HG02623 (cell line): ENCODE data around the gene CLDN34.

Source experiments
- ATAC-seq: cut with Tn5 transposase; IDR thresholded peaks from one replicate; pipeline ENCODE4 v1.9.1; 2021; ENCODE audit warnings: moderate library complexity; ENCODE audit not compliant: unreplicated experiment

CLDN34 gene

DNA sequence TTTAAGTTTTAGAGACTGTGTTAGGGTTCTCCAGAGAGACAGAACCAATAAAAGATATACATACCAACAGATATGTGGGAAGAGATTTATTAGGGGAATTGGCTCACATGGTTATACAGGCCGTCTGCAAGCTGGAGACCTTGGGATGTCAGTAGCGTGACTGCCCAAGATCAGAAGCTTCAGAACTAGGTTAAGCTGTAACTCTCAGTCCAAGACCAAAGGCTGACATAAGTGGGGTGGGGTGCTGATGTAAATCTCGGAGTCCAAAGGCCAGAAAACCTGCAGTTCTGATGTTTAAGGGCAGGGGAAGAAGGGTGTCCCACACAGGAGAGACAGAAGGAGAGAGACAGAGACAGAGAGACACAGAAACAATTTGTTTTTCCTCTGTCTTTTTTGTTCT lies 10.5 kb downstream of the CLDN34 start:
- no peak for ATAC-seq

DNA sequence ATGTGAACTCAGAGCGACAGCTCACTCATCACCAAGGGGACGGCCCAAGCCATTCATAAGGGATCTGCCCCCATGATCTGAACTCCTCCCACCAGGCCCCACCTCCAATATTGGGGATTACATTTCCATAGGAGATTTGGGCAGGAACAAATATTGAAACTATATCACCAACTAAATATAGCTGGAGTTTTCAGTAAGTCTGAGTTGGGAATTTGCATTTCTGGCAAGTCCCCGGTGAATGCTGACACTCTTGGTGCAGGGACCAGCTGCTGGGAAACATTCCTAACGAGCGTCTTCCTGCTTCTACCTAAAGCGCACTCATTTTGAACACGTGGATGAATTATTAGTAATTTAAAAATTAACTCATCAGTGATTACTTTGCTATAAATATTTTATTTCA lies 13.2 kb downstream of the CLDN34 start:
- no peak for ATAC-seq

- no peak for ATAC-seq
Measured at GRCh38 chrX:9980927-9981326, 13.8 kb downstream of the CLDN34 start.

DNA sequence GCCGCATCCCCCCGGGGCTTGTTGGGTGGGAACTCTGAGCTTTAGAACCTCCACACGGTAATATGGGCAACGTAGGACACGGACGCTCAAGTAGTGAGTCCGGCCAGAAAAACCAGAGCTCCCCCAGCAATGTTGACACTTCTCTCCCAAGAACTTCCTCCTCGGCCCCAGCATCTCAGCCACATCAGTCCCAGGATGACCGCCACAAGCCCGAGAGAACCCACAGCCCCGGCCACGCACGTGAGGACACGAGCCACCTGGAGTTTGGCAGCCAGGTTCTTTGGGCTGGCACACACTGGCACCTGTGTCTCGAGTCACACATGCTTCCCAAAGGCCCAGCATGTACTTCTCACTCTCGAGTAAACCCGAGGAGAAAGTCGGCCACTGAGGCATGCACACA lies 16.3 kb downstream of the CLDN34 start:
- ATAC-seq: no peak

GRCh38 chrX:9983846-9984245 lies 16.7 kb downstream of the CLDN34 start:
- ATAC-seq: no peak

GRCh38 chrX:9988762-9989161 lies 21.6 kb downstream of the CLDN34 start:
- no peak for ATAC-seq

- ATAC-seq: no peak
Measured at GRCh38 chrX:9992061-9992460, 24.9 kb downstream of the CLDN34 start.

DNA sequence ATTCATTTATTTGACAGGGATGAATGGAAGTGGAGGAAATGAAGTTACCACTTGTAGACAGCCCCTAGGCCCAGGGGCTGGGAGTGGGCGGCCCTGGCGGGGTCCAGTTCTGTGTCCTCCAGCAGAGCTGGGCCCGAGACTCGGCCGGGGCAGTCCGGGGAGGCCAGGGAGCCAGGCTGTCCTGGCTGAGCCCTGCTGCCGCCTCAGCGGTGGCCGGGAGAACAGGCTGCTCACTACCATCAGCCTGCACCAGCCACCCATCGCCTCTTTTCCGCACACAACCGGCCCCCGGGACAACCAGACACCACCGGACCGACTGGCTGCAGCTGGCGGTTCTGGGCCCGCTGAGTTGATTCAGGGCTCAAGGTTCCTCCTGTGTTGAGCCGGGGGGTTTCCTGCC lies 25.6 kb downstream of the CLDN34 start:
- ATAC-seq: no peak

DNA sequence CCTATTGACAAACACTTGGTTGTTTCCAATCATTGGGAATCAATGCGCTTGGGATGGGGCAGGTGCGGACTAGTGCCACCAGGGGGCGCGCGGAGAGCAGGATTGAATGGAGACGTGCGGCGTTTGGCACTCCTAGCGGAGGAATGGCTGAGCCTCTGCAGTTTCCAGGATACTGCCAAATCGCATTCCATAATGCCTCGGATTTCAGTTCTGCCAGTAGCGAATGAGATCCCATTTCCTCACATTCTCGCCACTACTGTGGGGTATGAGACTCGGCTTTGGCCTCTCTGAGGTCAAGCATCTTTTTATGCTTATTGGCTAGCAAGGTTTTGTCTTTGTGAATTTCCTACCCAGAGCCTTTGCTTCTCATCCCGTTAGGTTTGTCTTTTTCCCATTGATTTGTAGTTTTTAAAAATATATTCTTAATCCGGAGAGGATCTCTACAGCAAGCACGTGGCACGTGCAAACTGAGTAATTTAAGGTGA lies 28.7 kb downstream of the CLDN34 start:
- ATAC-seq: no peak

DNA sequence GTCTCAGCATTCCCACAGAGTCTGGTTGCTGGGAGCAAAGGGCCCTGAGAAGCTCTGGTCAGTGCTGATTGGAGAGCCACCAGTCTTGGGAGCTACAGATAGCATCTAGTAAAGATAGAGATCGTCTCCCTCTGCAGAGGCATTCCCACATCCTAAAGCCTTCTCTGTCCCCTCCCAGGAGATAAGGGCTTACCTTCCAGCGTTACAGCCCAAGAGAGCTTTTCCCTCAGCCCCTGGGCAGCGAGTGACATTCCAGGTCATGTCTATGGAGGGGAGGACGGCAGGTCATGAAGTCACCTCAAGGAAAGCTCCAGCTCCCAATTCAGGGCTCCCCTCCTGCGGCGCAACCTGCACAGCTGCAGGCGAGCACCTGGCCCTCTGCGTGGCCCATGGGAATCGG lies 29.9 kb downstream of the CLDN34 start:
- ATAC-seq: no peak

DNA sequence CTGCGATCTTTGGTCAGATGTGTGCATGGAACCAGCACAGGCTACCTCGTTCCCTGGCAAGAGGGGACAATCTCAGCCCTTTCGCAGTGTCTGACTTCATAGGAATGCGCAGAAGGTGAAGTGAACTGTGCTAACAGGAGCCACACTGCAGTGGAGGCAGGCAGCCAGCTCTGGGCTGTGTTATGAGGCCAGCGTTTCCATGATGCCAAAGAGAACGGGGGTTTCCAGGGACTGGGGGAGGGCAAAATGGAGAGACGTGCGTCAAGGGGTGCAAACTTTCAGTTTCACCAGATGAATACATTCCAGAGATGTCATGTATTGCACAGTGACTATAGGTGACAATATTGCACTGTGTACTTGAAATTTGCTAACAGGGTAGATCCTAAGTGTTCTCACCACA lies 30.4 kb downstream of the CLDN34 start:
- ATAC-seq: no peak

GRCh38 chrX:10001496-10001895 lies 34.3 kb downstream of the CLDN34 start:
- no peak for ATAC-seq

DNA sequence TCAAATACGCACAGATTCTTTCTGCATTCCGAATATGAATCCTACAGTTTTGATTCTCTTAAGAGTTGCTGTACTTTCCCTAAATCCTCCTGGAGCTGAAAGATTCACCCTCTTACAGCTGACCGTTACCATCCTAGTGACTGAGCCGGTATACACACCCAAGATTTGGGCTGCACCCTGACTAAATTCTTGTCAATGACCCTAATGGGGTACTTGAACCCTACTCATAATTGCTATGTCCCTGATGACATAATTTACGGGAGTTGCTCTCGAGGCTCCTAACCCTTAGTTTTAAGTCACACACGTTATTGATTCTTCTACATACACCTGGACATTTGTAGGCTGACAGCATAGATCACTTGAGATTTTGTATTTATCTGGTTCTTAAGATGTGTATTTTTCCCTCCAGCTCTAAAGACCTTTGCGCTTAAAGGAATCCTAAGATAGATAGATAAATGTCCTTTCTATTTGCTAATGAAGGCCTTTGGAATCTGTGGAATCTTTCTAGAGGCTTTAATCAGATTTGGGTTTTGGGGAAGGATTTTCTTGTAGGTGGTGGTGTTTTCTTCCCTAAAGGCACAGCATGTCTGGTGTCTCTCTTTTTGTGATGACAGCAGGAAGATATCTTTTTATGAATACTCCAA lies 37.8 kb downstream of the CLDN34 start:
- ATAC-seq: no peak

- no peak for ATAC-seq
Measured at GRCh38 chrX:10006086-10006485, 38.9 kb downstream of the CLDN34 start.

DNA sequence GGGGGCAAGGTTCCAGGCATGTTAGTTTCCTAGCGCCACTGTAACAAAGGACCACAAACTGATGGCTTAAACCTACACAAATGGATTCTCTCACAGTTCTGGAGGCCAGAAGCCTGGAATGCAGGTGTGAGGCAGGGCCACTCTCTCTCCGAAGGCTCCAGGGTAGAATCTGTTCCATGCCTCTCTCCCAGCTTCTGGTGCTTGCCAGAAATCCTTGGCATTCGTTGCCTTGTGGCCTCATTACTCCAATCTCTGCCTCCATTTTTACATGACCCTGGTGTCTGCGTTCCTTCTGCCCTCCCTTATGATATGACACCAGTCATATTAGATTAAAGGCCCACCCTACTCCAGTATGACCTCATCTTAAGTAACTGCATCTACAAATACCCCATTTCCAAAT lies 39.6 kb downstream of the CLDN34 start:
- ATAC-seq: no peak

DNA sequence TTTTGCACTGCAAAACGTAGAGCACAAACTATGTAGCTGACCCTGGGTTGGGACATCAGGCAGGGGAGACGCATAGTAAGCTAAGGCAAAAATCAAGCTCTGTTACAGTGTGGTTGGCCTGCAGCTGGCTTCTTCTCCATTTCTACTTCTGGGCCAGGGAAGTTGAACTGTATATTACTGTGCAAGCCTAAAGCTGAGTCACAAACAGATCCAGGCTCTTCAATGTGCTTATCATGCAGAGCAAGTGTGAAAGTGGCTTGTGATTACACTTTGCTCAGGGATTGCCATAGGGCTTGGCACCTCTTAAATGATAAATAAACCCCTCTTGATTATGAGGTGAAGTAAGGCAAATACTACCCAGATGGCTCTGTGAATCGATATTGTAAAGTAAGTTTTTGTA lies 40.5 kb downstream of the CLDN34 start:
- no peak for ATAC-seq

DNA sequence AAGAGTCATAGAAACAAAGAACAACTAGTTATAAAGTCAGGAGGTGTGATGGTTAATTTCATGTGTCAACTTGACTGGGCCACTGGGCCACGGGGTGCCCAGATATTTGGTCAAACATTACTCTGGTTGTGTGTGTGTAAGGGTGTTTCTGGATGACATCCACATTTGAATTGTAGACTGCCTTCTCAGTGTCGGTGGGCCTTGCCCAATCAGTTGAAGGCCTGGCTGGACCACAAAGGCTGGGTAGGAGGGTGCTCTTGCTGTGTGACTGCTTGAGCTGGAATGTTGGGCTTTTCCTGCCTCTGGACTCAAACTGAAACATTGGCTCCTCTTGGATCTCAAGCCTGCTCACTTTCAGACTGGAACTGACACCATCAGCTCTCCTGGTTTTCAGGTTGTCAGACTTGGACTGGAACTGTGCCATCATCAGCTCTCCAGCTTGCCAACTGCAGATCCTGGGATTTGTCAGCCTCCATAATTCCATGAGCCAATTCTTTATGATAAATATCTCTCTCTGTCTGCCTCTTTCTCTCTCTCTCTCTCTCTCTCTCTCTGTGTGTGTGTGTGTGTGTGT lies 41.4 kb downstream of the CLDN34 start:
- no peak for ATAC-seq

- no peak for ATAC-seq
Measured at GRCh38 chrX:10009741-10010140, 42.6 kb downstream of the CLDN34 start.

DNA sequence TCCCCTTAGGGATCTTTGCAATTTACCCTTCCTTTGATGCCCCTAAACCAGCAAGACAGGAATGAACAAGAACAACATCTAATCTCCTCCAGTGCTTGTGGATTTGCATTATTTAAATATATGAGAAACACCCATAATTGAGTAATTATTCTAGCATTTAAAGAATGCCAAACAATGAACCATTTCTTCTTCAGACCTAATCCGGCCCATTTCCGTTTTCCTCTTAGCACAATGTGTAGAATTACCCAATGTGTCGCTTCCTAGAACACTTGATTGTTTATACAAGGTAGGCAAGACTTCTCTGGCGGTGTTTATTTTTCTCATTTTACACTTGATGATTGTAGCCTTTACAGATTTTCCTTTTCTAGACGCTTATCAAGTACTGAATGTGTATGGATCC lies 43.5 kb downstream of the CLDN34 start:
- ATAC-seq: no peak

- ATAC-seq: no peak
Measured at GRCh38 chrX:10011261-10011931, 44.2 kb downstream of the CLDN34 start.

GRCh38 chrX:10011991-10012390 lies 44.8 kb downstream of the CLDN34 start:
- no peak for ATAC-seq
